Tibial artery (tissue), 4 donors: ENCODE measurements around the gene OSBPL9.

ENCODE experiments used
- DNase-seq, 2 donors: peaks; one replicate each; pipeline ENCODE4 v3.0.0-alpha.2; 2019
- H3K27ac ChIP-seq, 2 donors: fragments of 200-600 bp; sonication (generic) in 1 of 2; 1 replicate in 1 of 2; 2 replicates in 1 of 2; pipeline ENCODE4 v1.5.1; 2018 to 2019; ENCODE audit warnings: mild to moderate bottlenecking in 1 of 2
- H3K27me3 ChIP-seq, 2 donors: fragments of 200-600 bp; sonication (generic) in 1 of 2; one replicate each; pipeline versions ENCODE4 v1.5.1 to v1.6.0; 2016 to 2019
- H3K36me3 ChIP-seq, 3 donors: fragments of 200-600 bp; sonication (generic) in 2 of 3; one replicate each; pipeline ENCODE4 v1.5.1; 2016 to 2019; ENCODE audit warnings: mild to moderate bottlenecking in 2 of 3
- H3K4me1 ChIP-seq, 4 donors: fragments of 200-600 bp; sonication (generic) in 2 of 4; 1 replicate in 3 of 4; 2 replicates in 1 of 4; pipeline ENCODE4 v1.5.1; 2016 to 2019
- H3K4me3 ChIP-seq, 2 donors: fragments of 200-600 bp; sonication (generic) in 1 of 2; 1 replicate in 1 of 2; 2 replicates in 1 of 2; pipeline ENCODE4 v1.5.1; 2018 to 2019; ENCODE audit warnings: mild to moderate bottlenecking in 2 of 2
- H3K9me3 ChIP-seq, 3 donors: fragments of 200-600 bp; sonication (generic) in 1 of 3; one replicate each; pipeline ENCODE4 v1.5.1; 2016 to 2019
- intact Hi-C: fragments of 100-400 bp; cut with DNase I; formaldehyde crosslinking; loops from one replicate; pipeline ENCODE4 v1.15.0; 2023; ENCODE audit warnings: low total_unique reads
- TF ChIP-seq, protein P1 (sequence below), 2 experiments: fragments of 200-600 bp in 1 of 2; fragments of 450-650 bp in 1 of 2; IDR thresholded peaks; one replicate each; pipeline ENCODE4 v1.5.1; 2017 to 2019; ENCODE audit warnings: antibody characterized with exemption in 2 of 2, mild to moderate bottlenecking in 1 of 2, moderate library complexity in 1 of 2

The OSBPL9 gene

DNA sequence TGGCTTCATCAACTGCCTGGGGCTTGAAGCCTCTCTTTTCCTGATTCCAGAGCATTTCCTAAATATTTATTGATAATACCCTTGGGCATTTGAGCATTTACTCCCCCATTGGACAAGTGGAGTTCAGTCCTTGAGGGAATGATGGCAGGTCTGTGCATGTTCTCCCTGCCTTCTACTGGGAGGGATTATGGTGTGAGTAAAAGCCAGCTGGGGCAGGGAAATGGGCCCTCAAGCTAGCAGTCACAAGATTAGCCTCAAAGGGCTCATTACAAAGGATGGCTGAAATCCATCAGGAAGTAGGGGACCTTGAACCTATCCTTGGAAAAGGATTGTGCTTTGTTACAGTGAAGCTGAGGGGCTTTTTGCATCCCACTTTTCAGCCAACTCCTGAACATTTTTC lies 24.2 kb upstream of the OSBPL9 start:
- intact Hi-C loops, result no loop called here
- H3K4me3 ChIP-seq, result no peak overlapping the region
- TF ChIP-seq, protein P1, sequence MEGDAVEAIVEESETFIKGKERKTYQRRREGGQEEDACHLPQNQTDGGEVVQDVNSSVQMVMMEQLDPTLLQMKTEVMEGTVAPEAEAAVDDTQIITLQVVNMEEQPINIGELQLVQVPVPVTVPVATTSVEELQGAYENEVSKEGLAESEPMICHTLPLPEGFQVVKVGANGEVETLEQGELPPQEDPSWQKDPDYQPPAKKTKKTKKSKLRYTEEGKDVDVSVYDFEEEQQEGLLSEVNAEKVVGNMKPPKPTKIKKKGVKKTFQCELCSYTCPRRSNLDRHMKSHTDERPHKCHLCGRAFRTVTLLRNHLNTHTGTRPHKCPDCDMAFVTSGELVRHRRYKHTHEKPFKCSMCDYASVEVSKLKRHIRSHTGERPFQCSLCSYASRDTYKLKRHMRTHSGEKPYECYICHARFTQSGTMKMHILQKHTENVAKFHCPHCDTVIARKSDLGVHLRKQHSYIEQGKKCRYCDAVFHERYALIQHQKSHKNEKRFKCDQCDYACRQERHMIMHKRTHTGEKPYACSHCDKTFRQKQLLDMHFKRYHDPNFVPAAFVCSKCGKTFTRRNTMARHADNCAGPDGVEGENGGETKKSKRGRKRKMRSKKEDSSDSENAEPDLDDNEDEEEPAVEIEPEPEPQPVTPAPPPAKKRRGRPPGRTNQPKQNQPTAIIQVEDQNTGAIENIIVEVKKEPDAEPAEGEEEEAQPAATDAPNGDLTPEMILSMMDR (IDR thresholded peaks at IDR 0.05), result no peak
- H3K27me3 ChIP-seq, result no peaks in the 10 kb centered on the region
- no peak for DNase-seq
- no peak overlapping the region for H3K27ac ChIP-seq
- no peaks in the 10 kb centered on the region for H3K36me3 ChIP-seq
- H3K9me3 ChIP-seq, result no peaks in the 10 kb centered on the region
- H3K4me1 ChIP-seq, result no peaks in the 10 kb centered on the region

DNA sequence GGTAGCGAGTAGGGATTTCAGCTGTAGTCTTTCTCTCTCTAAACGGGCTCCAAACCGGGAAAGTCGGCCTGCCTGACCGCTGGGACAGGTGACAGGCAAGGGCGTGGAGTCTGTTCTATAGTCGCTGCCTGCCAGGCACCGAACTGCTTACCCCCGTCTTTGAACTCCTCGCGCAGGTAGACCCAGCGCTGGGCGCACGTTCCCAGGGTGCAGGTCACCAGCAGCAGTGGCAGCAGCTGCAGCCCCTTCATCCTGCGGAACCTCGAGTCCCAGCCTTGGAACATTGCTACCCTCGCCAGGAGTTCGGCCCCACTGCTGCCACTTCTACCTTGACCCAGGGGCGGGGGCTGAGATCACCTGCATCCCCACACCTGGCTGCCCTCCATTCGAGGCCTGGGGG lies 22.2 kb upstream of the OSBPL9 start:
- no peak overlapping the region for H3K27ac ChIP-seq
- no peaks in the 10 kb centered on the region for H3K9me3 ChIP-seq
- intact Hi-C loops, result no loop called here
- TF ChIP-seq, protein P1 (IDR thresholded peaks at IDR 0.05), result no peak
- no peak for DNase-seq
- no peaks in the 10 kb centered on the region for H3K27me3 ChIP-seq
- H3K36me3 ChIP-seq, result no peaks in the 10 kb centered on the region
- H3K4me1 ChIP-seq, result no peaks in the 10 kb centered on the region
- no peak overlapping the region for H3K4me3 ChIP-seq

DNA sequence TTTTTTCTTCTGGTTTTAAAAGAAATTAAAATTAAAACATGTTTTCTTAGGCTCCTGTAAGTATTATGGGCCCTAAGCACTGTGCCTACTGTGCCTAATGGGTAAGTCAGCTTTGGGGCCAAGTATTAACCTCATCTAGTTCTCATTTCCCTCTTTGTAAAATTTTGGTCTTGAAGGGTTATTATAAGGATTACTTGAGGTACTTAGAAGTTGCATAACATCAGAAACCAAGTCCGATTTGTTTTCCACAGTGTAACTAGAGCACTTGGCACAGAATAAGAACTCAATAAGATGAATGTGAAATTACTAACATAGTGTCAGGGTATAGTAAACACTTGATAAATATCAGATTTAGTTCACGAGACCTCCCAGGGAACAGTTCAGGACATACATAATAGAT lies 16.4 kb upstream of the OSBPL9 start:
- Histone ChIP-seq H3K9me3 (no peaks in the 10 kb centered on the region), H3K4me1 (peaks cover 0 to 9% (median 0%) of the 10 kb centered on the region in 4 donors), H3K4me3 (no peak overlapping the region), H3K27me3 (no peaks in the 10 kb centered on the region), H3K27ac (no peak overlapping the region), H3K36me3 (no peaks in the 10 kb centered on the region)
- no peak for DNase-seq
- intact Hi-C loops, result no loop called here
- TF ChIP-seq, protein P1 (IDR thresholded peaks at IDR 0.05), result no peak

DNA sequence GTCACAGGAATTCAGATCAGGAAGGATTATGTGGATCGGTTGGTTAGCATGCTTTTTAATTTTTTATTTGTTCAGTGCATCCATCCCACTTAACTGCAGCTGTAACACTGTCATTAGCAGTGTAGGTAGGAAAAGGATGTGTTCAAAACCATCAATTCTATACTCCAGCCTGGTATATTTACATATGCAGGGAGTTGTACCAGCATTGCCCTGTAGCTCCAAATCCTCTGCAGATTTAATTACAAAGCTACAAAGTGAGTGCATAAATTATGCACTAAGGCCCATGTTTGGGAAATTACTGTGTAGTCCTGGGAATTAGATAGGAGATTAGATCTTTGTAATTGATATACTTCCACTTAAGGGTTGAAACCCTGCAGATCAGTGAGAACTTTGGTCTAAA lies 15.9 kb upstream of the OSBPL9 start:
- no peak for DNase-seq
- H3K36me3 ChIP-seq, result no peaks in the 10 kb centered on the region
- no peak overlapping the region for H3K27ac ChIP-seq
- TF ChIP-seq, protein P1 (IDR thresholded peaks at IDR 0.05), result no peak
- no peak overlapping the region for H3K4me3 ChIP-seq
- no peaks in the 10 kb centered on the region for H3K27me3 ChIP-seq
- H3K9me3 ChIP-seq, result no peaks in the 10 kb centered on the region
- intact Hi-C loops, result no loop called here
- peaks cover 0 to 9% (median 0%) of the 10 kb centered on the region in 4 donors for H3K4me1 ChIP-seq

DNA sequence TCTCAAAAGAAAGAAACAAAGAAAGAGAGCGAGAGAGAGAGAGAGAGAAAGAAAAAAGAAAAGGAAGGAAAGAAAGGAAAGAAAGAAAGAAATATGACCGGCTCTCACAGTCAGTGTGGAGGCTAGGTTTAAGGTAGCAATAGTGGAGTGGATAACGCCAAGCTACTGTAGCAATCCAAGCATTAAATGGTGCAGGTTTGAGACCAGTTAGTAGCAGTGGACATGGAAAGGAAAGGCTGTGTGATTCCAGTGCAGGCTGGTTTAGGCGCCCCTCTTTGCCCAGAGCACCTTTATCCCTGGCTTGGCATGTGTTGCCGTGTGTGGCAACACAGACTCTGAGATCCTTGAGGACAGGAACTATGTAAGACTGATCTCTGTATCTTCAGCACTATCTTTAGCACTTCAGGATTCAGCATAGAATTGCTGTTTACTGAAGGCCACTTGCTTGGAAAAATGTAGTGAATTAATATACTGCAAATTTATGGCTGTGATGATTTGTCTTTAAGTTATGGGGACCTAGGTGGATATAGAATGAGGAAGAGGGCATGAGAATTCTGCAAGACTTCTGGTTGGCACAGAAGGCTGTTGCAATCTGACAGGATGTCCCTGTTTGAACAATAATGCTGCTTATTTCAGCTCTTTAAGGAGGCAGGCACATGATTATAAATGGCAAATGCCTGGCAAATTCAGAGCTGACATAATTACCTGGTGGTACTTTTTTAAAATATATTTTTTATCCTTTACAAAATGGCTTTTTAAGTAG lies 10.8 kb upstream of the OSBPL9 start:
- intact Hi-C loops, result no loop called here
- H3K9me3 ChIP-seq, result no peaks in the 10 kb centered on the region
- H3K27ac ChIP-seq, result no peak overlapping the region
- TF ChIP-seq, protein P1 (IDR thresholded peaks at IDR 0.05), result no peak
- H3K4me1 ChIP-seq, result peaks cover 0 to 7% (median 2%) of the 10 kb centered on the region in 4 donors
- DNase-seq, result no peak
- no peak overlapping the region for H3K4me3 ChIP-seq
- H3K27me3 ChIP-seq, result no peaks in the 10 kb centered on the region
- no peaks in the 10 kb centered on the region for H3K36me3 ChIP-seq
